HAP-1 (cell line): ENCODE results near the gene IRF4.

Experiments used
- DNase-seq, 2 experiments: peaks; one replicate each; pipeline ENCODE4 v3.0.0-alpha.2; 2016 to 2020; ENCODE audit warnings: low spot score in 2 of 2
- H3K27me3 ChIP-seq: fragments of 250-450 bp; sonication (Bioruptor Pico); 2 replicates; pipeline ENCODE4 v1.5.1; 2020; ENCODE audit warnings: low read depth, mild to moderate bottlenecking, moderate library complexity
- H3K36me3 ChIP-seq: fragments of 250-450 bp; sonication (Bioruptor Pico); replicated peaks from 2 replicates; pipeline ENCODE4 v1.5.1; 2020; ENCODE audit warnings: mild to moderate bottlenecking
- H3K4me1 ChIP-seq: fragments of 250-450 bp; sonication (Bioruptor Pico); 2 replicates; pipeline ENCODE4 v1.5.1; 2020; ENCODE audit warnings: mild to moderate bottlenecking
- H3K4me3 ChIP-seq: fragments of 250-450 bp; sonication (Bioruptor Pico); 2 replicates; pipeline ENCODE4 v1.5.1; 2020; ENCODE audit warnings: mild to moderate bottlenecking, moderate library complexity
- H3K9me3 ChIP-seq: fragments of 250-450 bp; sonication (Bioruptor Pico); 2 replicates; pipeline ENCODE4 v1.5.1; 2020; ENCODE audit warnings: mild to moderate bottlenecking, moderate library complexity
- in situ Hi-C: fragments of 300-500 bp; cut with MboI; formaldehyde crosslinking; loops from 3 replicates; pipeline ENCODE4 v1.14.3; 2020; ENCODE audit warnings: low sequenced_read_pairs, inconsistent platforms, mixed read lengths

Gene IRF4

GRCh38 chr6:349491-349921 is 42.0 kb upstream of the IRF4 start:
- no peaks in the 10 kb centered on the region for H3K4me1 ChIP-seq
- DNase-seq: no peak
- no peak overlapping the region for H3K4me3 ChIP-seq
- in situ Hi-C loops: no loop called here
- H3K36me3 ChIP-seq: no peaks in the 10 kb centered on the region
- peaks cover 23% of the 10 kb centered on the region for H3K9me3 ChIP-seq
- no peaks in the 10 kb centered on the region for H3K27me3 ChIP-seq

- Histone ChIP-seq H3K36me3 (no peaks in the 10 kb centered on the region), H3K4me3 (no peak overlapping the region), H3K27me3 (no peaks in the 10 kb centered on the region), H3K4me1 (no peaks in the 10 kb centered on the region), H3K9me3 (peaks cover 26% of the 10 kb centered on the region)
- no peak for DNase-seq
- in situ Hi-C loops: no loop called here
Measured at GRCh38 chr6:350371-350770, 41.2 kb upstream of the IRF4 start.

GRCh38 chr6:351011-351866 is 40.3 kb upstream of the IRF4 start:
- Histone ChIP-seq H3K27me3 (no peaks in the 10 kb centered on the region), H3K4me3 (no peak overlapping the region), H3K9me3 (peaks cover 21% of the 10 kb centered on the region), H3K36me3 (no peaks in the 10 kb centered on the region), H3K4me1 (no peaks in the 10 kb centered on the region)
- in situ Hi-C loops: no loop called here
- DNase-seq: no peak

GRCh38 chr6:351867-352289 is 39.7 kb upstream of the IRF4 start:
- in situ Hi-C loops: no loop called here
- DNase-seq: no peak
- Histone ChIP-seq H3K4me1 (no peaks in the 10 kb centered on the region), H3K27me3 (no peaks in the 10 kb centered on the region), H3K9me3 (peaks cover 21% of the 10 kb centered on the region), H3K36me3 (no peaks in the 10 kb centered on the region), H3K4me3 (no peak overlapping the region)

- H3K9me3 ChIP-seq: peaks cover 24% of the 10 kb centered on the region
- no peak for DNase-seq
- no peaks in the 10 kb centered on the region for H3K27me3 ChIP-seq
- in situ Hi-C loops: no loop called here
- H3K36me3 ChIP-seq: no peaks in the 10 kb centered on the region
- no peaks in the 10 kb centered on the region for H3K4me1 ChIP-seq
- H3K4me3 ChIP-seq: no peak overlapping the region
Measured at GRCh38 chr6:352474-352873, 39.1 kb upstream of the IRF4 start.

- in situ Hi-C loops: no loop called here
- no peaks in the 10 kb centered on the region for H3K36me3 ChIP-seq
- no peak overlapping the region for H3K4me3 ChIP-seq
- peaks cover 27% of the 10 kb centered on the region for H3K9me3 ChIP-seq
- H3K27me3 ChIP-seq: no peaks in the 10 kb centered on the region
- no peak for DNase-seq
- no peaks in the 10 kb centered on the region for H3K4me1 ChIP-seq
Measured at GRCh38 chr6:352896-353470, 38.6 kb upstream of the IRF4 start.

GRCh38 chr6:353642-354614 is 37.6 kb upstream of the IRF4 start:
- Histone ChIP-seq H3K9me3 (peaks cover 35% of the 10 kb centered on the region), H3K4me1 (no peaks in the 10 kb centered on the region), H3K27me3 (no peaks in the 10 kb centered on the region), H3K36me3 (no peaks in the 10 kb centered on the region), H3K4me3 (no peak overlapping the region)
- DNase-seq: no peak
- in situ Hi-C loops: no loop called here

- Histone ChIP-seq H3K36me3 (no peaks in the 10 kb centered on the region), H3K4me3 (no peak overlapping the region), H3K4me1 (no peaks in the 10 kb centered on the region), H3K9me3 (peaks cover 36% of the 10 kb centered on the region), H3K27me3 (no peaks in the 10 kb centered on the region)
- DNase-seq: no peak
- in situ Hi-C loops: no loop called here
Measured at GRCh38 chr6:354631-355280, 36.8 kb upstream of the IRF4 start.

- no peaks in the 10 kb centered on the region for H3K36me3 ChIP-seq
- in situ Hi-C loops: no loop called here
Measured at GRCh38 chr6:355373-356208, 36.0 kb upstream of the IRF4 start.

GRCh38 chr6:356828-357251 is 34.7 kb upstream of the IRF4 start:
- no peaks in the 10 kb centered on the region for H3K36me3 ChIP-seq
- peaks cover 40% of the 10 kb centered on the region for H3K9me3 ChIP-seq
- in situ Hi-C loops: no loop called here
- no peak for DNase-seq
- H3K4me1 ChIP-seq: no peaks in the 10 kb centered on the region
- H3K4me3 ChIP-seq: no peak overlapping the region
- H3K27me3 ChIP-seq: no peaks in the 10 kb centered on the region

More at GRCh38 chr6:355373-356208, 36.0 kb upstream of the IRF4 start:
- no peaks in the 10 kb centered on the region for H3K27me3 ChIP-seq
- DNase-seq: peak; percentile 28 to 52
- H3K4me3 ChIP-seq: no peak overlapping the region
- H3K4me1 ChIP-seq: no peaks in the 10 kb centered on the region
- H3K9me3 ChIP-seq: peaks cover 41% of the 10 kb centered on the region

- Histone ChIP-seq H3K27me3 (no peaks in the 10 kb centered on the region), H3K4me1 (no peaks in the 10 kb centered on the region), H3K4me3 (no peak overlapping the region), H3K36me3 (no peaks in the 10 kb centered on the region), H3K9me3 (peaks cover 42% of the 10 kb centered on the region)
- in situ Hi-C loops: no loop called here
- DNase-seq: no peak
Measured at GRCh38 chr6:357261-357790, 34.2 kb upstream of the IRF4 start.

- Histone ChIP-seq H3K27me3 (no peaks in the 10 kb centered on the region), H3K4me1 (no peaks in the 10 kb centered on the region), H3K4me3 (no peak overlapping the region), H3K9me3 (peaks cover 44% of the 10 kb centered on the region), H3K36me3 (no peaks in the 10 kb centered on the region)
- no peak for DNase-seq
- in situ Hi-C loops: no loop called here
Measured at GRCh38 chr6:357791-358341, 33.7 kb upstream of the IRF4 start.
